Neural progenitor cell (in vitro differentiated cells): ENCODE measurements around the gene MED12L. TPM values are rescaled to one million over a fixed set of nuclear protein-coding genes. Genes with fewer than 3 reads are reported as not detected.

Experiments
- DNase-seq: peaks from one replicate; pipeline ENCODE4 v3.0.0-alpha.2; 2016; ENCODE audit warnings: low spot score
- H2AFZ ChIP-seq: fragments of 200-600 bp; sonication (generic); replicated peaks from 2 replicates; pipeline ENCODE4 v1.6.1; 2016; ENCODE audit warnings: antibody characterized with exemption
- H3F3A ChIP-seq: fragments of 200-600 bp; sonication (generic); 2 replicates; pipeline ENCODE4 v1.6.1; 2016; ENCODE audit warnings: antibody characterized with exemption, low read depth
- H3K27ac ChIP-seq: fragments of 200-600 bp; sonication (generic); 2 replicates; pipeline ENCODE4 v1.5.1; 2016; ENCODE audit warnings: mild to moderate bottlenecking
- H3K27me3 ChIP-seq: fragments of 200-600 bp; sonication (generic); 2 replicates; pipeline ENCODE4 v1.6.1; 2016; ENCODE audit warnings: mild to moderate bottlenecking, moderate library complexity
- H3K36me3 ChIP-seq: fragments of 200-600 bp; sonication (generic); 2 replicates; pipeline ENCODE4 v1.5.1; 2016
- H3K4me1 ChIP-seq: fragments of 200-600 bp; sonication (generic); 2 replicates; pipeline ENCODE4 v1.6.1; 2016; ENCODE audit warnings: mixed run types
- H3K4me2 ChIP-seq: fragments of 200-600 bp; sonication (generic); 2 replicates; pipeline ENCODE4 v1.6.1; 2016
- H3K4me3 ChIP-seq: fragments of 200-600 bp; sonication (generic); 2 replicates; pipeline ENCODE4 v1.5.1; 2016
- H3K79me2 ChIP-seq: fragments of 200-600 bp; sonication (generic); 2 replicates; pipeline ENCODE4 v1.6.1; 2016; ENCODE audit warnings: low read depth
- H3K9ac ChIP-seq: fragments of 200-600 bp; sonication (generic); 2 replicates; pipeline ENCODE4 v1.6.1; 2016
- H3K9me3 ChIP-seq: fragments of 200-600 bp; sonication (generic); 2 replicates; pipeline ENCODE4 v1.5.1; 2016; ENCODE audit warnings: low read depth
- H4K20me1 ChIP-seq: fragments of 200-600 bp; sonication (generic); 2 replicates; pipeline ENCODE4 v1.6.1; 2016; ENCODE audit warnings: low read depth
- H3K27ac Mint-ChIP-seq: 3 replicates; pipeline ENCODE4 v1.8.0; 2021; ENCODE audit warnings: mixed read lengths
- H3K27me3 Mint-ChIP-seq: 2 replicates; pipeline ENCODE4 v1.8.0; 2022; ENCODE audit warnings: low read depth, mild to moderate bottlenecking, inconsistent platforms, moderate library complexity, mixed read lengths; ENCODE audit not compliant: insufficient read depth
- H3K36me3 Mint-ChIP-seq: 3 replicates; pipeline ENCODE4 v1.8.0; 2021; ENCODE audit warnings: mixed read lengths
- H3K4me1 Mint-ChIP-seq: 3 replicates; pipeline ENCODE4 v1.8.0; 2021; ENCODE audit warnings: mixed read lengths
- H3K4me3 Mint-ChIP-seq: 3 replicates; pipeline ENCODE4 v1.8.0; 2021; ENCODE audit warnings: mild to moderate bottlenecking, moderate library complexity, mixed read lengths
- H3K9me3 Mint-ChIP-seq: 3 replicates; pipeline ENCODE4 v1.8.0; 2020; ENCODE audit warnings: mixed read lengths
- EZH2 ChIP-seq: fragments of 200-600 bp; sonication (generic); IDR thresholded peaks from 2 replicates; pipeline ENCODE4 v1.6.1; 2017; ENCODE audit warnings: antibody characterized with exemption, mild to moderate bottlenecking, moderate library complexity
- EZH2phosphoT487 ChIP-seq: fragments of 200-600 bp; sonication (generic); IDR thresholded peaks from 2 replicates; pipeline ENCODE4 v1.6.1; 2017; ENCODE audit warnings: antibody characterized with exemption
- total RNA-seq: library from RNA; depleted of rRNA; stranded (reverse); fragments of >200 nt; gene quantifications from 2 replicates; pipeline ENCODE4 v1.2.3, GENCODE V29; 2015; ENCODE audit warnings: low replicate concordance
- TF ChIP-seq, protein P1 (sequence below): fragments of 200-600 bp; sonication (generic); IDR thresholded peaks from 2 replicates; pipeline ENCODE4 v1.5.1; 2017; ENCODE audit warnings: antibody characterized with exemption, mild to moderate bottlenecking

MED12L gene
- total RNA-seq, 1 donor from 2014 or later: 16.5 TPM

DNA sequence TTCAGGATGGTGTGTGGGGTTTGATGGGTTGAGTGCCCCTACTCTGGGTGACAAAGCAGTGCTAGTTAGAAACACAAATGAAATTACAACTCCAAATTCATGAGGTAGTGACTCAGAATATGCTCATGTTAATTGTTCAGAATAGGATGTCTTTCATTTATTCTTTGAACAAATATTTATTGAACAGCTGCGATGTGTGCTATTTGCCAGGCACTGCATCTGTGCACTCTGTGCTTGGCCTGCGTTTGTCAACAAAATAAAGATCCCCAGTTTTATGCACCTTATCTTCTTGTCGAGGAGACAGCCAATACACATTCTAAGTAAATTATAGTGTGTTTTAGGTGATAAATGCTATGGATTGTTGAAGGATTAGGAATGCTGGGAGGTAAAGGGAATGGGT, 27.3 kb downstream of the MED12L start:
- no peak overlapping the region for H3K27ac Mint-ChIP-seq
- H3K36me3 Mint-ChIP-seq: peaks cover 9% of the 10 kb centered on the region
- Histone ChIP-seq H3K36me3 (no peaks in the 10 kb centered on the region), H3K27ac (no peak overlapping the region), H4K20me1 (peaks cover 3% of the 10 kb centered on the region), H3K4me3 (no peak overlapping the region), H3K9ac (no peak overlapping the region), H3K4me1 (peaks cover 20% of the 10 kb centered on the region), H2AFZ (no peak overlapping the region), H3F3A (peaks cover 4% of the 10 kb centered on the region), H3K27me3 (no peaks in the 10 kb centered on the region), H3K79me2 (peaks cover 64% of the 10 kb centered on the region), H3K9me3 (no peaks in the 10 kb centered on the region), H3K4me2 (no peak overlapping the region)
- DNase-seq: no peak
- TF ChIP-seq EZH2: no peak
- TF ChIP-seq EZH2phosphoT487: no peak
- TF ChIP-seq, protein P1, sequence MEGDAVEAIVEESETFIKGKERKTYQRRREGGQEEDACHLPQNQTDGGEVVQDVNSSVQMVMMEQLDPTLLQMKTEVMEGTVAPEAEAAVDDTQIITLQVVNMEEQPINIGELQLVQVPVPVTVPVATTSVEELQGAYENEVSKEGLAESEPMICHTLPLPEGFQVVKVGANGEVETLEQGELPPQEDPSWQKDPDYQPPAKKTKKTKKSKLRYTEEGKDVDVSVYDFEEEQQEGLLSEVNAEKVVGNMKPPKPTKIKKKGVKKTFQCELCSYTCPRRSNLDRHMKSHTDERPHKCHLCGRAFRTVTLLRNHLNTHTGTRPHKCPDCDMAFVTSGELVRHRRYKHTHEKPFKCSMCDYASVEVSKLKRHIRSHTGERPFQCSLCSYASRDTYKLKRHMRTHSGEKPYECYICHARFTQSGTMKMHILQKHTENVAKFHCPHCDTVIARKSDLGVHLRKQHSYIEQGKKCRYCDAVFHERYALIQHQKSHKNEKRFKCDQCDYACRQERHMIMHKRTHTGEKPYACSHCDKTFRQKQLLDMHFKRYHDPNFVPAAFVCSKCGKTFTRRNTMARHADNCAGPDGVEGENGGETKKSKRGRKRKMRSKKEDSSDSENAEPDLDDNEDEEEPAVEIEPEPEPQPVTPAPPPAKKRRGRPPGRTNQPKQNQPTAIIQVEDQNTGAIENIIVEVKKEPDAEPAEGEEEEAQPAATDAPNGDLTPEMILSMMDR: no peak
- H3K4me1 Mint-ChIP-seq: peaks cover 13% of the 10 kb centered on the region
- H3K27me3 Mint-ChIP-seq: no peaks in the 10 kb centered on the region
- no peak overlapping the region for H3K4me3 Mint-ChIP-seq
- peaks cover 2% of the 10 kb centered on the region for H3K9me3 Mint-ChIP-seq

DNA sequence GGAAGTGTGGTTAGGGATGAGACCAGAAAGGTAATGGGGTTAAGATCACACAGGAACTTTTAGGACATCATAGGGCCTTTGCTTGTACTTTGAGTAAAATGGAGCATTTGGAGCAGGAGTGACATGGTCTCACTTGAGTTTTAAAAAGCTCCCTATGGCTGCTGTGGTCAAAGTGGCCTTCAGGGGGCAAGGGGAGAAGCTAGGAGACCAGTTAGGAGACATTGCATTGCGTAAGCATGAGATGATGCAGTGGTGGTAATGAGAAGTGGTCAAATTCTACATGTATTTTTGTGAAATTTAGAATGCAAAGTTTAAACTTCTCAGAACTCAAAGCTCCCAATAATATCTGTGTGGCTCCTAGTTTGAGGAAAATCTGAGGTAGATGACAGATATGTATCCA, 27.9 kb downstream of the MED12L start:
- Mint-ChIP-seq H3K27ac (no peak overlapping the region), H3K4me3 (no peak overlapping the region), H3K9me3 (peaks cover 2% of the 10 kb centered on the region), H3K4me1 (peaks cover 9% of the 10 kb centered on the region), H3K36me3 (peaks cover 9% of the 10 kb centered on the region), H3K27me3 (no peaks in the 10 kb centered on the region)
- DNase-seq: no peak
- Histone ChIP-seq H3K4me1 (peaks cover 13% of the 10 kb centered on the region), H3K36me3 (no peaks in the 10 kb centered on the region), H3K9ac (no peak overlapping the region), H3K9me3 (no peaks in the 10 kb centered on the region), H2AFZ (no peak overlapping the region), H3K79me2 (peaks cover 62% of the 10 kb centered on the region), H3K4me3 (no peak overlapping the region), H3K4me2 (no peak overlapping the region), H3K27ac (no peak overlapping the region), H3K27me3 (no peaks in the 10 kb centered on the region), H4K20me1 (no peaks in the 10 kb centered on the region), H3F3A (no peaks in the 10 kb centered on the region)
- TF ChIP-seq EZH2phosphoT487 (no peak), EZH2 (no peak)
- TF ChIP-seq, protein P1: no peak

DNA sequence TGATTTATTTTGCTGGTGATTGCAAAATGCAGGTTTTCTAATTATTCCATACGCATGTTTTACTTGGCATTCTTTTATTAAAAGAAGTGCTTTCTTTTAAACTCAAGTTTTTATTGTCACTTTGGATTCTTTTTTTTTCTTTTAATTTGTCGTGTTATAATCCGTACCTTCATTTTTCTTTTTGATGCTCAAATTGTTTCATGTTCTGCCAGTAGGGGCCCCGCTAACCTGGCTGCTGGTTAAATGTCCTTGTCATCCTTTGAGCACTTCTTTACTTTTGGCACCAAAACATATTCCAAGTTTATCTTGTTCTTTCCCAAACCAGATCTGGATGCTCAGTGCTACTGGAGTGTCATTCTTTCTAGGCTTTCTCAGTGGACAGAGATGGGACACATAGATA, 31.6 kb downstream of the MED12L start:
- H3K27me3 Mint-ChIP-seq: no peaks in the 10 kb centered on the region
- H3F3A ChIP-seq: no peaks in the 10 kb centered on the region

More for the DNA sequence above, 31.6 kb downstream of the MED12L start:
- H3K4me1 Mint-ChIP-seq: peaks cover 2% of the 10 kb centered on the region
- Histone ChIP-seq H2AFZ (no peak overlapping the region), H3K9me3 (no peaks in the 10 kb centered on the region), H4K20me1 (no peaks in the 10 kb centered on the region), H3K79me2 (peaks cover 25% of the 10 kb centered on the region), H3K36me3 (no peaks in the 10 kb centered on the region), H3K4me3 (no peak overlapping the region), H3K4me1 (no peaks in the 10 kb centered on the region), H3K4me2 (no peak overlapping the region), H3K9ac (no peak overlapping the region), H3K27me3 (no peaks in the 10 kb centered on the region), H3K27ac (no peak overlapping the region)
- TF ChIP-seq EZH2phosphoT487 (no peak), EZH2 (no peak)
- TF ChIP-seq, protein P1: no peak
- peaks cover 13% of the 10 kb centered on the region for H3K36me3 Mint-ChIP-seq
- H3K4me3 Mint-ChIP-seq: no peak overlapping the region
- no peak overlapping the region for H3K27ac Mint-ChIP-seq
- DNase-seq: no peak
- no peaks in the 10 kb centered on the region for H3K9me3 Mint-ChIP-seq
